Chondrocyte (in vitro differentiated cells): ENCODE results near the gene PITPNM2. TPM values are rescaled to one million over a fixed set of nuclear protein-coding genes. Genes with fewer than 3 reads are reported as not detected.
A peak's percentile ranks its signal among the peaks of the same experiment; 100 is the strongest.

Source experiments
- DNase-seq: peaks from one replicate; pipeline ENCODE4 v3.0.0; 2021; ENCODE audit warnings: mixed read lengths, low spot score
- H3K27ac Mint-ChIP-seq: one replicate; pipeline ENCODE4 v1.8.0; 2021; ENCODE audit warnings: mild to moderate bottlenecking, moderate library complexity, mixed read lengths; ENCODE audit not compliant: unreplicated experiment
- H3K27me3 Mint-ChIP-seq: 2 replicates; pipeline ENCODE4 v1.8.0; 2021; ENCODE audit warnings: low read depth, mixed read lengths
- H3K36me3 Mint-ChIP-seq: 2 replicates; pipeline ENCODE4 v1.8.0; 2021; ENCODE audit warnings: low read depth, mixed read lengths
- H3K4me1 Mint-ChIP-seq: 2 replicates; pipeline ENCODE4 v1.8.0; 2021; ENCODE audit warnings: low read depth, mild to moderate bottlenecking, mixed read lengths
- H3K4me3 Mint-ChIP-seq: one replicate; pipeline ENCODE4 v1.8.0; 2021; ENCODE audit warnings: mild to moderate bottlenecking, moderate library complexity, mixed read lengths; ENCODE audit not compliant: unreplicated experiment
- H3K9me3 Mint-ChIP-seq: 2 replicates; pipeline ENCODE4 v1.8.0; 2021; ENCODE audit warnings: low read depth, mixed read lengths
- total RNA-seq: library from RNA; stranded (reverse); gene quantifications from 3 replicates; pipeline ENCODE4 v1.2.1, GENCODE V29; 2021
- TF ChIP-seq, protein P1 (sequence below): fragments of 200-600 bp; sonication (generic); IDR thresholded peaks from 2 replicates; pipeline ENCODE4 v1.5.0; 2021; ENCODE audit warnings: antibody characterized with exemption, mild to moderate bottlenecking, moderate library complexity

Gene PITPNM2
- total RNA-seq, 1 donor from 2014 or later, result 11.5 TPM

DNA sequence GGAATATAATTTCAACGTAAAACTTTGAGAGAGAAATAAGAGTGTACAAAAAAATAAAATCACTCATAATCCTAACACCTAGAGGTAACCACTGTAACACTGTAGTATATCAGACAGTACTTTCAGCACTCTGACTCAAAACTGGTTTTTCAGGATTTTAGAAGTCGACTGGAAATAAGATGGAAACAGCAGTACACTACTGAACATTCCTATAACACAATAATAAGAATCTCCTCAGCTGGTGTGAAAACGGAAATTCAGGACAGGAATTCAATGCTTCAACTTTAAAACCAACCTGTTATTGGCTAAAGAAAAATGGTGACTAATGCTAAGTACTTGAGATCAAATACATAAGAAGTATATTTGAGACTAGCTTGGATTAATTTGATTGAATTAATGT is 12.3 kb upstream of the PITPNM2 start:
- Mint-ChIP-seq H3K4me3 (no peak overlapping the region), H3K27ac (no peak overlapping the region), H3K9me3 (no peaks in the 10 kb centered on the region), H3K4me1 (peaks cover 11% of the 10 kb centered on the region), H3K27me3 (no peaks in the 10 kb centered on the region), H3K36me3 (peaks cover 6% of the 10 kb centered on the region)
- TF ChIP-seq, protein P1, sequence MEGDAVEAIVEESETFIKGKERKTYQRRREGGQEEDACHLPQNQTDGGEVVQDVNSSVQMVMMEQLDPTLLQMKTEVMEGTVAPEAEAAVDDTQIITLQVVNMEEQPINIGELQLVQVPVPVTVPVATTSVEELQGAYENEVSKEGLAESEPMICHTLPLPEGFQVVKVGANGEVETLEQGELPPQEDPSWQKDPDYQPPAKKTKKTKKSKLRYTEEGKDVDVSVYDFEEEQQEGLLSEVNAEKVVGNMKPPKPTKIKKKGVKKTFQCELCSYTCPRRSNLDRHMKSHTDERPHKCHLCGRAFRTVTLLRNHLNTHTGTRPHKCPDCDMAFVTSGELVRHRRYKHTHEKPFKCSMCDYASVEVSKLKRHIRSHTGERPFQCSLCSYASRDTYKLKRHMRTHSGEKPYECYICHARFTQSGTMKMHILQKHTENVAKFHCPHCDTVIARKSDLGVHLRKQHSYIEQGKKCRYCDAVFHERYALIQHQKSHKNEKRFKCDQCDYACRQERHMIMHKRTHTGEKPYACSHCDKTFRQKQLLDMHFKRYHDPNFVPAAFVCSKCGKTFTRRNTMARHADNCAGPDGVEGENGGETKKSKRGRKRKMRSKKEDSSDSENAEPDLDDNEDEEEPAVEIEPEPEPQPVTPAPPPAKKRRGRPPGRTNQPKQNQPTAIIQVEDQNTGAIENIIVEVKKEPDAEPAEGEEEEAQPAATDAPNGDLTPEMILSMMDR, result no peak
- DNase-seq, result no peak

DNA sequence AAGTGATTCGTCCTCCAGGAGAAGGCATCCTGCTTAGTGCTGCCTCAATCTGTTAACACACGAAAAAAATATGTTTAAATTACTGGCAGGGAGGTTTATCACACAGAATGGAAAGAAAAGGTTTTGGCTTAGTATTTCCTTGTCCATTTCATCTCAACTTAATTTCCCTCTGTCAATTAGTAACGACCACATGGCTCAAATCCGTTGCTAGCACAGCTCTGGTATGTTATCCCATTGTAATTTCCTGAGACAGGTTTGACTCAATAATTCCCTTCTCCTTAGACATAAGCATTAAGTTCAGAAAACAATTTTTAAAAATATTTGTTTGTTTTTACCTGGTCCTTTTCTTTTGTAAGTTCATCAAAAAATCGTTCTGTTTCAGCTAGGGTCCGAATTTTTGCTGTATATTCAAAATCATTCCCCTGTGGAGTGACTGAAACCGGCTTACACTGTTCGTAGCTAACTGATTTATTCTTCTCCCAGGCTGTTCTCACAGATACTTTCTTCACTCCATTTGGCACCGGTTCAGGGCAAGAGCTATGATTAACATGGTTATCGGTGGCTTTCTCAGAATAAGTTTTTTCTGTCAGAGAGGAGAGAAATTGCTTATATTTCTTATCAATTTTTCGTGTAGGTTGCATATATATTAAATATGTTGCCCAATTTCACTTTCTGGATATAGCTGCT is 10.1 kb upstream of the PITPNM2 start:
- Mint-ChIP-seq H3K4me3 (no peak overlapping the region), H3K9me3 (no peaks in the 10 kb centered on the region), H3K27me3 (no peaks in the 10 kb centered on the region), H3K27ac (no peak overlapping the region), H3K4me1 (peaks cover 11% of the 10 kb centered on the region), H3K36me3 (peaks cover 2% of the 10 kb centered on the region)
- TF ChIP-seq, protein P1, result no peak
- DNase-seq, result no peak

DNA sequence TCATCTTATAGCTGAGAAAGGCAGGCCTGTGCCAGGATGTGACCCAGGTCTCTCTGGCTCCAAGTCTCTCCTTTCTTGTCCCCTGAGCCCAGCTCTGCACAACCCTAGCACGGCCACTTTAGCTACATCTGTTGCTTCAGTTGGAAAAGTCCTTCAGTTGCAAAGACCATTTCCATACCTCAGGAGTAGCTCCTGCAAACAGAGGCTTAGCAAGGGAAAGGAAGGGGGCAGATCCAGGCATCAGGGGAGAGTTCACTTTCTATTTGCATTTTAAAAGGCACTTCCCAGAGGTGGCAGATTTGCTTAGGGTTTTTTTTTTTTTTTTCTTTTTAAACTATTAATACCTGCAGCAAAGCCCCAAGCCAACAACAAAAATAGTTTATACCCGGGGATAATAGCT is 3.0 kb upstream of the PITPNM2 start:
- no peak overlapping the region for H3K4me3 Mint-ChIP-seq
- H3K4me1 Mint-ChIP-seq, result peaks cover 14% of the 10 kb centered on the region
- no peaks in the 10 kb centered on the region for H3K9me3 Mint-ChIP-seq

DNA sequence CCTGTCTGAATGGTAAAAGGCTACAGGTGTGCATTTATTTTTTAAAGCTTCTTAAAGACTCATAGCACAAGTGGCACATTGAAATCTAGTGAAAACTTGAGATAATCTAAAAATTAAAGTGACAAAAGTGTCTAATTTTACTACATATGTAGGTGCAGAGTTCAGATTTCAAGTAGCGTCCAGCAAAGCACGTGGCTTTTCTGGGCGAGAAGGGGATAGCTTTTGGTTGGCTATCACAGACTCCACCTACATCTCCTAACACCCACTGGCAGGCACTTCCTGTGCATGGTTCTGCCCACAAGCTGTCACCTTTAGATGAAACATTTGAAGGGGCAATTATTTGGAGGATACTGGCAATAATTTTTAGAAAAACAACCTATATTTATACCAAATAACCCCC is 1.9 kb upstream of the PITPNM2 start:
- Mint-ChIP-seq H3K4me3 (no peak overlapping the region), H3K36me3 (no peaks in the 10 kb centered on the region), H3K9me3 (no peaks in the 10 kb centered on the region), H3K4me1 (peaks cover 14% of the 10 kb centered on the region), H3K27me3 (no peaks in the 10 kb centered on the region), H3K27ac (no peak overlapping the region)
- DNase-seq, result no peak
- TF ChIP-seq, protein P1, result no peak

More for the DNA sequence above, 3.0 kb upstream of the PITPNM2 start:
- TF ChIP-seq, protein P1, result no peak
- Mint-ChIP-seq H3K27me3 (no peaks in the 10 kb centered on the region), H3K27ac (no peak overlapping the region), H3K36me3 (no peaks in the 10 kb centered on the region)
- DNase-seq, result no peak

DNA sequence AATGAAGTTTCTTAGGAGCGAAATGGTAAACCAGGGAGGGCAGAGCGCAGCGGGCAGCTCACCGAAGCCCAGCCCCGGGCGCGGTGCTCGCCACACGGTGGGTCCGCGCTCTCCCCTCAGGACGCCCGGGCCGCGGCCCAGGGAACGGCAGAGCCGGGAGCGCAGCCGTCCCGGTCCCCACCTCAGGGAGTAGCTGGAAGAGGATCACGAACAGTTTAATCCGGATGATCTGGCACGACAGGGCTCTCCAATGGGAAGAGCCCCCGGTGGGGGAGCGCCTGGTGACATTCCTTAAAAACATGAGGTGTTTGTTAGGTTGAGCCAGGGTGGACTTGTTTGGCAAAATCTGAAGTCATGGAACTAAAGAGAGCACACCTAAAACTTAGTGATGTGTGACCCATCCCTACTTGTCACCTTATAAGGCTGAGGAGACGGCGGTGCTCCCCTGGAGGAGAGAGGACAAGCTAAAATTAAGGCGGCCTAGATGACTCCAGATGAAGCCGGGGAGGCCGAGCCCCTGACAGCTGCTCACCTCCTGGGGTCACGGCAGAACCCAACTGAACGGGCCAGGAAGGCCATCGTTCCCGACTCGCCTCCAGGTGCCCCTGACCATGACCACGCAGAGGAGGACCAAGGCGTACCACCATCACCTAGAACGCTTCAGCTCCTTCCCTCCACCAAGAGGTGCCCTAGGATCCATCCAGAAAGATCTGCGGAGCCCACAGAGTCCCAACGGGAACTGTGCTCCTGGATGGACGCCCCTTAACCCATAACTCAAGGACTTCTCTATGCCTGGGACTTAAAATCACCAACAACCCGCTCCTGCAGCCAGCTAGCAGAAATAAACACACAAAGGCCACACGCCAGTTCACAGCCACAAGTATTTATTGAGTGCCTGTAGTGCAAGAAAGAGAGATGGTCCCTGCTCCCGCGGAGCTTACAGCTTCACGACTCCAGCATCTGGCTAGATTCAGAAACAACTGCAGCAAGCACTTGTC is 866 bp upstream of the PITPNM2 start:
- H3K9me3 Mint-ChIP-seq, result no peaks in the 10 kb centered on the region
- no peaks in the 10 kb centered on the region for H3K36me3 Mint-ChIP-seq

More for the DNA sequence above, 866 bp upstream of the PITPNM2 start:
- no peak for DNase-seq
- TF ChIP-seq, protein P1, result peak; percentile 6
- H3K4me3 Mint-ChIP-seq, result peak overlapping the region; percentile 65
- H3K27ac Mint-ChIP-seq, result no peak overlapping the region
- peaks cover 14% of the 10 kb centered on the region for H3K4me1 Mint-ChIP-seq
- H3K27me3 Mint-ChIP-seq, result no peaks in the 10 kb centered on the region
